Dermis lymphatic vessel endothelial cell (primary cell): ENCODE data around the gene KRTAP24-1. TPM values are rescaled to one million over a fixed set of nuclear protein-coding genes. Genes with fewer than 3 reads are reported as not detected.

Source experiments
- total RNA-seq: library from RNA; depleted of rRNA; stranded (reverse); fragments of >200 nt; gene quantifications from 2 replicates; pipeline ENCODE4 v1.2.1, GENCODE V29; 2014

The KRTAP24-1 gene, protein sequence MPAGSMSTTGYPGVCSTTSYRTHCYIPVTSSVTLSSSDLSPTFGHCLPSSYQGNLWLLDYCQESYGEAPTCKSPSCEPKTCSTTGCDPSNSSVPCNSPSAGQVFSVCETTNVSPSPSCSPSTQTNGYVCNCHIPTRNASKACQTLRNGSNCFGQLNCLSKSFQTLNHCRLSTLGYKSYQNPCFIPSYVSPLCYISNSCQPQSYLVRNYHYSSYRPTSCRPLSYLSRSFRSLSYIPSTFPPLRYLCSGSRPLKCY
- not detected in 2 replicates for total RNA-seq

DNA sequence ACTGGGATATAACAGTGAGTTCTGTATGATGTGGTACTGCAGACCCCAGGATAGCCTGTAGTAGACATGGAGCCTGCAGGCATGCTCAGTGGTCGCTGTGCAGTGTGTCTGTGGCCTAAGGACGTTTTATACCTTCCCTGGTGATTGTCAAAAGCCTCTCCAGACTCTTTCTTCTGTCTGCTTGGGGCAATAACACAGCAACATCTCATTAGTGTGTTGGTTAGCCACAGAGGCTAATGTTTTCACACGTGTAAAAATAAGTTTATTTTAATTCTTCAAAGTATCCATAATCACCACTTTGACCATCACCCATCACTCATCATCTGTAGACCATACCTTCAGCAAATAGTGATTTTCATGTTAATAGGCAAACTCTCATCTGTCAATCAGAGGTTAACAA lies at the start of gene KRTAP24-1:
KRTAP24-1 (minus strand) TSS at position 101 of the 400 bp plus-strand sequence; CDS start at position 83, 18 bp downstream.

DNA sequence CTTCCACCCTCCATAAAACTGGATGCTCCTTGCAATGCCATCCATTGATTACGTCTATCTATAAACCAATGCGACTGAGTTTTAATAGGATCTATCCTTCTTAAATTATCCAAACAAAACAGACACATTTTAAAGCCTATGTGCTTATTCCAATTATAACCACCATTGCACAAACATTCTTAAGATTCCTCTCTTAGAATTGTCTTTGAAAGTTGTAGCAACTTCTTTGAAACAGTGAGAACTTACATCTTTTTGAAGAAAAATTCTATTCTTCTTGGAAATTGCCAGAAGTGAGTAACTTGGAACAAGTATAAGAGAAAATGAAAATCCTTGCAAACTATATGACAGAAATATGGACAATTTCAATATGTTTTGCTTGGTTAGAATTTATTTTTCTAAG lies 37.5 kb upstream of the KRTAP24-1 start, which contains the start of gene KRTAP26-1:
KRTAP26-1 (minus strand) TSS at position 101 of the 400 bp plus-strand sequence. CDS start 280 bp downstream, outside the sequence.

DNA sequence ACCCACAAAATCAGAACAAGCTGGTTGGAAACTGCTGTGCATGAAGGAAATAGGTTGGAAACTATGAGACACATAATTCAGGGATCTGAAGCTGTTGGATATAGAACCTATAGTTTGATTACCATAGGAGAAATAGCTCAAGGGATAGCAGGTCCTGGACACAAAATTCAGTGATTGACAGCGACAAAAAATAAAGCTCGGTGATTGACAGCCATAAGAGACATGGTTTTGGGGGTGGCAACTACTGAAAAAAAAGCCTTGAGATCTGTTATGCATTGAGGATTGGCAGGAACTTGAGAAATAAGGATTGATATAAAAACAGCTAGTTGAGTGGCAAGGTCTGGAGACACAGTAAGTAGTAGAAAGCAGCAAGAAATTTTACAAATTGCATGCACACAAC lies 6.5 kb upstream of the KRTAP24-1 start, which contains the start of gene KRTAP25-1:
KRTAP25-1 (minus strand) TSS at position 300 of the 400 bp plus-strand sequence; CDS start at position 276, 24 bp downstream.

Other genes with a start within 250 kb of the KRTAP24-1 start
- not detected in 2 replicates for gene CLDN17, start 116.1 kb downstream of the KRTAP24-1 start, total RNA-seq
- not detected in 2 replicates for gene CLDN8, start 66.9 kb downstream of the KRTAP24-1 start, total RNA-seq
- not detected in 2 replicates for gene KRTAP25-1, start 6.6 kb upstream of the KRTAP24-1 start, total RNA-seq
- not detected in 2 replicates for gene KRTAP26-1, start 37.4 kb upstream of the KRTAP24-1 start, total RNA-seq
- gene KRTAP27-1, start 54.7 kb upstream of the KRTAP24-1 start, total RNA-seq, result not detected in 2 replicates
- gene KRTAP23-1, start 65.7 kb upstream of the KRTAP24-1 start, total RNA-seq, result not detected in 2 replicates
- gene KRTAP13-2, start 89.3 kb upstream of the KRTAP24-1 start, total RNA-seq, result not detected in 2 replicates
- not detected in 2 replicates for gene KRTAP13-1, start 113.1 kb upstream of the KRTAP24-1 start, total RNA-seq
- gene KRTAP13-3, start 143.0 kb upstream of the KRTAP24-1 start, total RNA-seq, result not detected in 2 replicates
- not detected in 2 replicates for gene KRTAP13-4, start 147.3 kb upstream of the KRTAP24-1 start, total RNA-seq
- not detected in 2 replicates for gene KRTAP15-1, start 157.3 kb upstream of the KRTAP24-1 start, total RNA-seq
- not detected in 2 replicates for gene KRTAP19-1, start 197.4 kb upstream of the KRTAP24-1 start, total RNA-seq
- not detected in 2 replicates for gene KRTAP19-2, start 204.5 kb upstream of the KRTAP24-1 start, total RNA-seq
- not detected in 2 replicates for gene KRTAP19-3, start 209.1 kb upstream of the KRTAP24-1 start, total RNA-seq
- gene KRTAP19-4, start 214.2 kb upstream of the KRTAP24-1 start, total RNA-seq, result not detected in 2 replicates
- not detected in 2 replicates for gene KRTAP19-5, start 219.2 kb upstream of the KRTAP24-1 start, total RNA-seq